Vagina (tissue), 2 donors: ENCODE results near the gene OSBPL10. TPM values are rescaled to one million over a fixed set of nuclear protein-coding genes. Genes with fewer than 3 reads are reported as not detected.

ENCODE experiments used
- DNase-seq, 2 donors: peaks; one replicate each; pipeline ENCODE4 v3.0.0-alpha.2; 2017; ENCODE audit errors: extremely low spot score in 2 of 2
- H3K27ac ChIP-seq: fragments of 200-600 bp; sonication (generic); one replicate; pipeline ENCODE4 v1.5.1; 2019
- H3K27me3 ChIP-seq: fragments of 200-600 bp; sonication (generic); one replicate; pipeline ENCODE4 v1.5.1; 2019
- H3K36me3 ChIP-seq, 2 donors: fragments of 200-600 bp; sonication (generic); one replicate each; pipeline ENCODE4 v1.5.1; 2017 to 2019
- H3K4me1 ChIP-seq: fragments of 200-600 bp; sonication (generic); one replicate; pipeline ENCODE4 v1.5.1; 2019
- H3K4me3 ChIP-seq, 2 donors: fragments of 200-600 bp; sonication (generic); 1 replicate in 1 of 2; 2 replicates in 1 of 2; pipeline ENCODE4 v1.5.1; 2016 to 2019
- H3K9me3 ChIP-seq: fragments of 200-600 bp; sonication (generic); one replicate; pipeline ENCODE4 v1.5.1; 2019
- CTCF ChIP-seq, 3 experiments: fragments of 450-650 bp in 2 of 3; fragments of 200-600 bp in 1 of 3; sonication (generic) in 1 of 3; IDR thresholded peaks; one replicate each; pipeline ENCODE4 v1.5.1; 2017 to 2019; ENCODE audit warnings: antibody characterized with exemption in 3 of 3, mild to moderate bottlenecking in 2 of 3, moderate library complexity in 2 of 3
- POLR2A ChIP-seq, 2 donors: fragments of 450-650 bp; IDR thresholded peaks; one replicate each; pipeline ENCODE4 v1.6.1; 2017; ENCODE audit warnings: antibody characterized with exemption in 2 of 2, mild to moderate bottlenecking in 2 of 2, moderate library complexity in 2 of 2
- POLR2AphosphoS5 ChIP-seq, 2 donors: sonication (generic); formaldehyde crosslinking; IDR thresholded peaks; one replicate each; pipeline ENCODE4 v1.9.0; 2017; ENCODE audit warnings: antibody characterized with exemption in 2 of 2, mild to moderate bottlenecking in 2 of 2, low read depth in 1 of 2; ENCODE audit not compliant: insufficient read depth in 1 of 2
- intact Hi-C: fragments of 100-400 bp; cut with DNase I; formaldehyde crosslinking; loops from one replicate; pipeline ENCODE4 v1.15.1; 2023
- total RNA-seq: library from RNA; depleted of rRNA; stranded (reverse); fragments of >200 nt; gene quantifications from one replicate; pipeline ENCODE4 v1.2.3, GENCODE V29; 2016

The OSBPL10 gene
- total RNA-seq, 1 donor from 2014 or later: 33.9 TPM

- intact Hi-C loops: no loop called here
- TF ChIP-seq POLR2A (IDR thresholded peaks at IDR 0.05) (no peak), POLR2AphosphoS5 (IDR thresholded peaks at IDR 0.05; ENCODE audit: insufficient read depth in 1 of 2, low read depth in 1 of 2) (no peak), CTCF (IDR thresholded peaks at IDR 0.05) (no peak)
- Histone ChIP-seq H3K4me3 (no peak overlapping the region), H3K36me3 (no peaks in the 10 kb centered on the region), H3K9me3 (no peaks in the 10 kb centered on the region), H3K27ac (no peak overlapping the region), H3K27me3 (no peaks in the 10 kb centered on the region), H3K4me1 (no peaks in the 10 kb centered on the region)
- DNase-seq: no peak
Observed at GRCh38 chr3:31763731-31764130, 217.3 kb downstream of the OSBPL10 start.

- Histone ChIP-seq H3K4me3 (no peak overlapping the region), H3K27me3 (no peaks in the 10 kb centered on the region), H3K4me1 (no peaks in the 10 kb centered on the region), H3K9me3 (no peaks in the 10 kb centered on the region), H3K27ac (no peak overlapping the region), H3K36me3 (no peaks in the 10 kb centered on the region)
- intact Hi-C loops: no loop called here
- no peak for DNase-seq
- TF ChIP-seq POLR2A (IDR thresholded peaks at IDR 0.05): no peak
- TF ChIP-seq POLR2AphosphoS5 (IDR thresholded peaks at IDR 0.05; ENCODE audit: insufficient read depth in 1 of 2, low read depth in 1 of 2): no peak
- no peak for TF ChIP-seq CTCF (IDR thresholded peaks at IDR 0.05)
Observed at GRCh38 chr3:31762888-31763351, 218.1 kb downstream of the OSBPL10 start.

- TF ChIP-seq POLR2A (IDR thresholded peaks at IDR 0.05) (no peak), POLR2AphosphoS5 (IDR thresholded peaks at IDR 0.05; ENCODE audit: insufficient read depth in 1 of 2, low read depth in 1 of 2) (no peak), CTCF (IDR thresholded peaks at IDR 0.05) (no peak)
- Histone ChIP-seq H3K27ac (no peak overlapping the region), H3K36me3 (no peaks in the 10 kb centered on the region), H3K4me1 (no peaks in the 10 kb centered on the region), H3K9me3 (no peaks in the 10 kb centered on the region), H3K27me3 (no peaks in the 10 kb centered on the region), H3K4me3 (no peak overlapping the region)
- intact Hi-C loops: no loop called here
- no peak for DNase-seq
Observed at GRCh38 chr3:31762097-31762764, 218.8 kb downstream of the OSBPL10 start.

DNA sequence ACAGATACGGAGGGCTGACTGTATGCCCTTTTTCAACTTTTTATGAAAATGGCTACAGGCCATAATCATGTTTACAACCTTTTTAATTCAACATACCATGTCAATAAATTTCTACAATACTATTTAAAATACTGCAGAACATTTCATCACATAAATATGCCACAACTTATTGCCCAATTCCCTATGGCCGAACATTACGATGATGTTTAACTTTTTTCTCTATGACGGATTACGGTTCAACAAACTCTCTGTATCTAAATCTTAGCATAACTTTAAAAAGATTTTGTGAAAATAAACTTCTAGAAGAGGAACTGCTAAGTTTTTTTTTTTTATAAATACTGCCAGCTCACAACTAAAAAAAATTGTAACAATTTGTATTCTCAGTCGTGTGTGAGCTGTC is 220.4 kb downstream of the OSBPL10 start:
- Histone ChIP-seq H3K27me3 (no peaks in the 10 kb centered on the region), H3K27ac (no peak overlapping the region), H3K4me3 (no peak overlapping the region), H3K36me3 (no peaks in the 10 kb centered on the region), H3K9me3 (no peaks in the 10 kb centered on the region), H3K4me1 (no peaks in the 10 kb centered on the region)
- TF ChIP-seq POLR2A (IDR thresholded peaks at IDR 0.05): no peak
- TF ChIP-seq CTCF (IDR thresholded peaks at IDR 0.05): no peak
- TF ChIP-seq POLR2AphosphoS5 (IDR thresholded peaks at IDR 0.05; ENCODE audit: insufficient read depth in 1 of 2, low read depth in 1 of 2): no peak
- no peak for DNase-seq
- intact Hi-C loops: no loop called here

DNA sequence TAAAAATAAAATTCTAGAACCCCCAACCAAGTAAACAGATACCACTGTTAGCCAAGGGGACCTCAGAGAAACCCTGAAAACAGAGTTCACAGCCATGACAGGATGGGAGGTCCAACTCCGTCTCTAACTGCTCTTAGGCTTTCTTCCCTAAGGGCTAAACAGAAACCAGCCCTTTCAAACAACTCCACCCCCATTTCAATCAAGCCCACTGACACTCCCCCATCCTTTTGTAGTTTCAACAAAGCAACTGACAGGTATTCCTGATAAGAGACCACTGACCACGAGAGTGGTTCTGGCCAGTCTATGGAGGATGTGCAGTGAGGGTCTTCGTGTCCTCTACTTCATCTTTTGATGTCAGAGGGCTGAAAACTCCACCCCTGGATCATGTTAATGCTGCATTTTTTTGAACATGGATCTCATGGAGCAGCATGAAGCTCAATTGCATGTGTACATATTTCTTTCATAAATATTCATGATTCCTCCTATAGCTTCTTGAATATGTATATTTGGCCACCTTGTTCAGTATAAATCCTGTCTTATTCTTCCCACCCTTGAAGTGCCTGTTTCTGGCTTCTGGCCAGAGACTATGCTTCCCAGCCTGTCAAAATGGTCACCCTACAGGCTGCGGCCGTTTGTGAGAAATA is 222.6 kb downstream of the OSBPL10 start:
- TF ChIP-seq POLR2A (IDR thresholded peaks at IDR 0.05) (no peak), POLR2AphosphoS5 (IDR thresholded peaks at IDR 0.05; ENCODE audit: insufficient read depth in 1 of 2, low read depth in 1 of 2) (no peak), CTCF (IDR thresholded peaks at IDR 0.05) (no peak)
- Histone ChIP-seq H3K36me3 (no peaks in the 10 kb centered on the region), H3K27ac (no peak overlapping the region), H3K4me1 (no peaks in the 10 kb centered on the region), H3K9me3 (no peaks in the 10 kb centered on the region), H3K4me3 (no peak overlapping the region), H3K27me3 (no peaks in the 10 kb centered on the region)
- intact Hi-C loops: no loop called here
- no peak for DNase-seq
